Breast epithelium (tissue), 3 donors: ENCODE results near the gene LIX1.

Experiments used
- POLR2AphosphoS5 ChIP-seq, 3 donors: sonication (generic); formaldehyde crosslinking; IDR thresholded peaks; one replicate each; pipeline ENCODE4 v1.6.1; 2017; ENCODE audit warnings: antibody characterized with exemption in 3 of 3
- TF ChIP-seq, protein P1 (sequence below), 3 donors: fragments of 450-650 bp; IDR thresholded peaks; one replicate each; pipeline ENCODE4 v1.5.1; 2016 to 2017; ENCODE audit warnings: antibody characterized with exemption in 3 of 3, mild to moderate bottlenecking in 3 of 3, moderate library complexity in 3 of 3

DNA sequence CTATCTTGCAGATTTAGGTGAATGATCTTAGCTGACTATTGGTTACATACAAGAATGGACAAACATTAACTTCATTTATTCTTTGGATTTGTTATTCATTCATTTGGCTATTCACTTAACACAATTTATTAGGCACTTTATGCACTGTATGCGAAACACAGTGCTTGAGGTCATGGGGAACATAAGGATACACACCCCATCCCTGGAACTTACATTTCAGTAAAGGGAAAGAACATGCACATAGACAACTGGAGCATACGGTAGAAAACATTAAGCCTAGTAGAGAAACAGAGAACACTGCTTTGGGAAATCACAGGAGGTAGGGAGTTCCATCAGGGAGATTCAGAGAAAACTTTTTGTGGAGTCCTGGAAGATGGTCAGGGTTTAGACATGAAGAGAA lies 22.2 kb downstream of the LIX1 start:
- TF ChIP-seq, protein P1, sequence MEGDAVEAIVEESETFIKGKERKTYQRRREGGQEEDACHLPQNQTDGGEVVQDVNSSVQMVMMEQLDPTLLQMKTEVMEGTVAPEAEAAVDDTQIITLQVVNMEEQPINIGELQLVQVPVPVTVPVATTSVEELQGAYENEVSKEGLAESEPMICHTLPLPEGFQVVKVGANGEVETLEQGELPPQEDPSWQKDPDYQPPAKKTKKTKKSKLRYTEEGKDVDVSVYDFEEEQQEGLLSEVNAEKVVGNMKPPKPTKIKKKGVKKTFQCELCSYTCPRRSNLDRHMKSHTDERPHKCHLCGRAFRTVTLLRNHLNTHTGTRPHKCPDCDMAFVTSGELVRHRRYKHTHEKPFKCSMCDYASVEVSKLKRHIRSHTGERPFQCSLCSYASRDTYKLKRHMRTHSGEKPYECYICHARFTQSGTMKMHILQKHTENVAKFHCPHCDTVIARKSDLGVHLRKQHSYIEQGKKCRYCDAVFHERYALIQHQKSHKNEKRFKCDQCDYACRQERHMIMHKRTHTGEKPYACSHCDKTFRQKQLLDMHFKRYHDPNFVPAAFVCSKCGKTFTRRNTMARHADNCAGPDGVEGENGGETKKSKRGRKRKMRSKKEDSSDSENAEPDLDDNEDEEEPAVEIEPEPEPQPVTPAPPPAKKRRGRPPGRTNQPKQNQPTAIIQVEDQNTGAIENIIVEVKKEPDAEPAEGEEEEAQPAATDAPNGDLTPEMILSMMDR (IDR thresholded peaks at IDR 0.05), result no peak
- no peak for TF ChIP-seq POLR2AphosphoS5 (IDR thresholded peaks at IDR 0.05)
